Measurements from ENCODE around the gene HYDIN. TPM values are rescaled to one million over a fixed set of nuclear protein-coding genes. Genes with fewer than 3 reads are reported as not detected.
"Not testable (repeated sequence)": the region's sequence is repeated elsewhere in the genome, so short reads cannot be mapped to it uniquely, and the experiment has no call there.

Gene HYDIN
- total RNA-seq, 2 donors from 2014 or later, result 0.16 to 0.31 TPM

DNA sequence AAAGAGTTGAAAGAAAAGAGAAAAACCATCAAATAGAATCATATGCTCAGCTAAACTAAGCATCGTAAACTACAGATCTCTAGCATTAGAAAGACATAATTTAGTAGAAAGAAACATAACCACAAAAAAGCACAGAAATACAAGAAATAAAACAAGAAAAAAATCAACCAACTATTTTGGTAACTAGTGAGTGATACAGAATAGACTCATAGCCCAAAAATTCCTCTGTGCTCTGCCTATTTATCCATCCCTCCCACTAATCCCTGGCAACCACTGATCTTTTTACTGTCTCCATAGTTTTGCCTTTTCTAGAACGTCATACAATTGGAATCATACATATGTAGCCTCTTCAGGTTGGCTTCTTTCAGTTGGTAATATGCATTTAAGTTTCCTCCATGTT, 180.2 kb downstream of the HYDIN start:
- not testable (repeated sequence) for ATAC-seq; DNase-seq (ENCODE audit: low spot score in 2 of 2); H3K27ac Mint-ChIP-seq; H3K36me3 Mint-ChIP-seq; H3K9me3 Mint-ChIP-seq

DNA sequence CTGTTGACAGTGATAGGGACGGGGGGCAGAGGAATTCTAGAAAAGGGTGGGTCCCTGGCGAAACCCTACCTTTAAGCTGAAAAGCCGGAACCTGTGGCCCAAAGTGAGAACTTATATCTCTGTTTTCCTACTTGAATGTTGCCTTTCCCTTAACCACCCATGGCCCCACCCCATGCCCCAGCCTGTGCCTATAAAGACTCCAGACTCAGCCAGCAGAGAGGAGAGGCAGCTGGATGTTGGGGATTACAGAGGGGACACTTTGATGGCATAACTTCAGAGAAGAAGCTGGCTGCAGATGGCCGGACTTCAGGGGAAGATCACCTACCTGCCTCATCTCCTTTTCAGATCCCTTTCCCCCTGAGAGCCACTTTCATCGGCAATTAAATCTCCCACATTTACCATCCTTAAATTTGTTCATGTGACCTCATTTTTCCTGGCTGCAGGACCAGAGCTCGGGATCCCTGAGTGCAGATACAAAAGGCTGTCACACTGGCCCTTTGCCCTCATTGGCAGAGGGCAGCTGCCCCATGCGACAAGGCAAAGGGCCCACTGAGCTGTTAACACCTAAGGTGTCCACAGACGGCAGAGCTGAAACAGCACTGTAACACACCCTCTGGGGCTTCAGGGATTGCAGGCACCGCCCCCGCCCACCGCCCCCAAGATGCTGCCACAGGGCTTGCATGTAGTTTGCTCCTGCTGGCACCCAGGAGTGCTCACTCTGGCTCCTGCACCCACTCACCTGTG, 191.0 kb downstream of the HYDIN start:
- not testable (repeated sequence) for DNase-seq (ENCODE audit: low spot score in 2 of 2); H3K36me3 Mint-ChIP-seq; H3K9me3 Mint-ChIP-seq; ATAC-seq; H3K27ac Mint-ChIP-seq

GRCh38 chr16:71038421-71038820, 192.1 kb downstream of the HYDIN start:
- H3K36me3 Mint-ChIP-seq; DNase-seq (ENCODE audit: low spot score in 2 of 2); H3K9me3 Mint-ChIP-seq; H3K27ac Mint-ChIP-seq; ATAC-seq: not testable (repeated sequence)

DNA sequence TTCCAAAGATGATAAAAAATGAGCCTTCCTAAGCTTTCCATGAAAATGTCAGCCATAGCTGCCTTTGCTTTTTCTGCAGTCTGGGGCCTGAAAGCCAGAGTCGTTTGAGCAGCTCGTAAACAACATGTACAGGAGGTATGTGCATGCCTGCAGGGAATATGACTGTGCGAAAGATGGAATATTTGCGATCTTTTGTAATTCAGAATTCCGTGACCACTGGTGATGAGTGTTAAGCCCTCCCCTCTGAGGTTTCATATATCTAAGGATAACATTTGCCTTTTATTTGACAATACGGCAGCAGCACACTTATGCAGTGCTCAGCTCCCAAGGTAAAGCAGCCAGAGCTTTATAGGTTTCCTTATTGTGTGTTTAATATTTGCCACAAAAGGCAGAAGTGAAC, 192.5 kb downstream of the HYDIN start:
- not testable (repeated sequence) for H3K27ac Mint-ChIP-seq; H3K36me3 Mint-ChIP-seq; ATAC-seq; H3K9me3 Mint-ChIP-seq; DNase-seq (ENCODE audit: low spot score in 2 of 2)

- not testable (repeated sequence) for ATAC-seq; DNase-seq (ENCODE audit: low spot score in 2 of 2); H3K36me3 Mint-ChIP-seq; H3K27ac Mint-ChIP-seq; H3K9me3 Mint-ChIP-seq
Measured at GRCh38 chr16:71028032-71028727, 202.3 kb downstream of the HYDIN start.

- H3K9me3 Mint-ChIP-seq; DNase-seq (ENCODE audit: low spot score in 2 of 2); H3K27ac Mint-ChIP-seq; ATAC-seq; H3K36me3 Mint-ChIP-seq: not testable (repeated sequence)
Measured at GRCh38 chr16:71027511-71027910, 203.0 kb downstream of the HYDIN start.

DNA sequence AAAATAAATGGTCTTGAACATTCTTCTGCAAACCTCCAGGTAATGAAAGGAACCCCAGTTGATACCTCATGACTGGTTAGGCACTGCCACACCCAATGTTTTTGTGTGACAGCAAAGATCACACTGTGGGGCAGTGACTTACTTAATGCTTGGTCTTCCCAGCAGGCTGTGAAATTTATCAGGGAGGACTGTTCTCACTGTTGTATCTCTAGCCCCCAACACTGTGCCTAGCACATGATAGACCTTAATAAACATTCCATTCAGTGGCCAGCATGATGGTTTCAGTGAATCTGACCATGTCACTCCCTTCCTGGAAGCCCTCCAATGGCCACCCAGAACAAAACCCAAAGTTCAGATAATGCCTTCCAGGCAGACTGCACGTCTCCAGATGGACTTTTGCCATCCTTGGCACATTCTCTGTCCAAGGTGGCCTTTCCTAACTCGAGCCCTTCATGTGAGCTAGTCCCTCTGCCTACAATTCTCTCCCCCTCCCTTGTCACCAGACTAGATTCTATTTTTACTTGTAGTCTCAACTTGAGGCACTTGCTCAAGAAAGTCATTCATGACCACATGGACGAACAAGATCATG, 206.6 kb downstream of the HYDIN start:
- not testable (repeated sequence) for H3K9me3 Mint-ChIP-seq; DNase-seq (ENCODE audit: low spot score in 2 of 2); H3K27ac Mint-ChIP-seq; ATAC-seq; H3K36me3 Mint-ChIP-seq

DNA sequence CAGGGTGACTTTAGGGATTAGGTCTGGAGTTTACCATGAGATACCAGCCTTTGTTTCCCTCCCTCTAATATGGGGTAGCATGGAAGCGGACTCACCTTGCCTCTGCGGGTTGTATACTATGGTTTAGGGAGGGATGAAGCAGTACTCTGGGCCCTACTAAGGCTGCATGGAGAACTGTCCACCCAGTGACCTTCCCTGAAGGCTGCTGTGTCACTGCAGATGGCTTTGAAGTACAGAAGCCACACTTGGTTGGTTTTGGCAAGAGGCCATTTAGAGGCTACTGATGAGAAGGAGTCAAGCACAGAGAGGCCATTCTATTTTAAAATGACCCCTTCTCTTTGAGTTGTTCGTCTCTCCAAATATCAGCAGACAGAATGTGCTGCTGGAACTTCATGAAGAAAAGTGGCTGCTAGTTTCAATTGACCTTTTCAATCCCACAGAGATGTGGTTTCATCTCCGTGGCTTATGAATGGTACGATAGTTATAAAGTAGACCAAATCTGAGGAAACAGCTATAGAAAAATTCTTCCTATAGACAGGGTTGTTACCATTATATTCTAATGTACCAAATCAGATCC, 208.5 kb downstream of the HYDIN start:
- H3K9me3 Mint-ChIP-seq; H3K27ac Mint-ChIP-seq; DNase-seq (ENCODE audit: low spot score in 2 of 2); ATAC-seq; H3K36me3 Mint-ChIP-seq: not testable (repeated sequence)

GRCh38 chr16:71019067-71019682, 211.3 kb downstream of the HYDIN start:
- not testable (repeated sequence) for H3K27ac Mint-ChIP-seq; H3K36me3 Mint-ChIP-seq; DNase-seq (ENCODE audit: low spot score in 2 of 2); H3K9me3 Mint-ChIP-seq; ATAC-seq

DNA sequence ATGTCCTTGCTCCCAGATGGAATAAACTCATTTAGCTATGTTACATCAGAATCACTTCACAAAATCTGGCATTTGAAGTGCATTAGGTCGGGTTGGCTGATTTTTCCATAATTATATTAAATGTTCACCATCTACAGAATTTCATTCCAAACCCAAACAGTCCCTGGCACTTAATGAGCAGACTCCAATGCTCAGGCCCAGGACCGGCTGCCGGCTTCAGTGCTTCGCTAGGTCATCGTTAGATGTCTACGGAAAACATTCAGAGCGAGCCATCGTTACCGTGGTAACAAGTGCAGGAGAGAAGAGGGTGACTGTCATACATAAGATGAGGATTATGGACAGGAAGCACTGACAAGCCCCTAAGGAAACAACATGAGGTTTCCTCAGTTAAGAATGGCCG, 215.1 kb downstream of the HYDIN start:
- H3K9me3 Mint-ChIP-seq; DNase-seq (ENCODE audit: low spot score in 2 of 2); H3K27ac Mint-ChIP-seq; H3K36me3 Mint-ChIP-seq; ATAC-seq: not testable (repeated sequence)

GRCh38 chr16:71009440-71010223, 220.9 kb downstream of the HYDIN start:
- H3K36me3 Mint-ChIP-seq; DNase-seq (ENCODE audit: low spot score in 2 of 2); H3K27ac Mint-ChIP-seq; ATAC-seq; H3K9me3 Mint-ChIP-seq: not testable (repeated sequence)

GRCh38 chr16:71006516-71006915, 224.0 kb downstream of the HYDIN start:
- ATAC-seq; H3K9me3 Mint-ChIP-seq; H3K36me3 Mint-ChIP-seq; H3K27ac Mint-ChIP-seq; DNase-seq (ENCODE audit: low spot score in 2 of 2): not testable (repeated sequence)

DNA sequence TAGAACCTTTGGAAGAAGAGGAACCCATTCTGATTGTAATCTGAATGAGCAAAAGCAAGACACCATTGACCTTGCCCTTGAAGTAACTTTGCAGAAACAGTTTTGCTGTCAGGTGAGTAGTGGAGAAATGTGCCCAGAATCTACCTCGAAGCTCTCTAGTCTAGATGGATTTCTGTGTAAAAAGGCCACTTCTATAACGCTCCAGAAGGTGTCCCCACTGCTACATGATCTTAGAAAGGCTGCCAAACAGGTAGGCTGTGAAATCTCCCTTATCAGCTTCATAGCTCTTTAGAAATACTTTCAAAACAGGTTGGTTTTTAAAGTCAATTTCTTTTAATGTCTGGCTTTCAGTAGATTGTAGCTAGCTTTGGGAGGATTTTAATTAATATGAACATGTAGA, 230.8 kb downstream of the HYDIN start:
- ATAC-seq; DNase-seq (ENCODE audit: low spot score in 2 of 2); H3K27ac Mint-ChIP-seq; H3K36me3 Mint-ChIP-seq; H3K9me3 Mint-ChIP-seq: not testable (repeated sequence)

GRCh38 chr16:70995799-70996198, 234.7 kb downstream of the HYDIN start:
- H3K9me3 Mint-ChIP-seq; DNase-seq (ENCODE audit: low spot score in 2 of 2); H3K27ac Mint-ChIP-seq; H3K36me3 Mint-ChIP-seq; ATAC-seq: not testable (repeated sequence)

DNA sequence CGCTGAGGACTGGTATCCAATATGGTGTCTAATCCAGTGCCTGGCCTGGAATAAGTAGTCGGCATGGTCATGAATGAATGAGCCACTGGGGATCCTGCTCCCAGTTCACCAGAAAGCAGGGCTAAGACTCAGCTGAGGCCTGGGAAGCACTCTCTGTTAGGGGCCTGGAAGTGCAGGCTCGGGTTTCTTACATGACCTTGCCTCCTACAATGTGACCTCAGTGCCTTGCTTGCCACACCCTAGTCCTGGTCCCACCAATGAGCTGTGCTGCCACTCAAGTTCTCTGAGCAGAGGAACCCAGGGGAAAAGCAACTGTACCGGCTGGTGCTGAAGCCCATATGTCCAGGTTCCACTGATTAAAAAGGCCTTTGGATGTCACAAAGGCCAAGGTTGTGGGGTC, 238.0 kb downstream of the HYDIN start:
- not testable (repeated sequence) for DNase-seq (ENCODE audit: low spot score in 2 of 2); H3K9me3 Mint-ChIP-seq; H3K36me3 Mint-ChIP-seq; H3K27ac Mint-ChIP-seq; ATAC-seq
